ENCODE results near the gene SLC4A8. TPM values are rescaled to one million over a fixed set of nuclear protein-coding genes. Genes with fewer than 3 reads are reported as not detected.

SLC4A8 gene
- total RNA-seq, 1 donor from 2014 or later, result 5.2 TPM

- Mint-ChIP-seq H3K9me3 (no peaks in the 10 kb centered on the region), H3K27ac (no peak overlapping the region), H3K27me3 (no peaks in the 10 kb centered on the region), H3K4me3 (no peak overlapping the region), H3K36me3 (ENCODE audit: low read depth) (no peaks in the 10 kb centered on the region), H3K4me1 (peaks cover 21% of the 10 kb centered on the region)
- ChIA-PET POLR2A (no interaction called here), CTCF (no interaction called here)
- intact Hi-C loops (cut with micrococcal nuclease), result no loop called here
- ATAC-seq (ENCODE audit: low read depth), result no peak
- TF ChIP-seq, protein P1, sequence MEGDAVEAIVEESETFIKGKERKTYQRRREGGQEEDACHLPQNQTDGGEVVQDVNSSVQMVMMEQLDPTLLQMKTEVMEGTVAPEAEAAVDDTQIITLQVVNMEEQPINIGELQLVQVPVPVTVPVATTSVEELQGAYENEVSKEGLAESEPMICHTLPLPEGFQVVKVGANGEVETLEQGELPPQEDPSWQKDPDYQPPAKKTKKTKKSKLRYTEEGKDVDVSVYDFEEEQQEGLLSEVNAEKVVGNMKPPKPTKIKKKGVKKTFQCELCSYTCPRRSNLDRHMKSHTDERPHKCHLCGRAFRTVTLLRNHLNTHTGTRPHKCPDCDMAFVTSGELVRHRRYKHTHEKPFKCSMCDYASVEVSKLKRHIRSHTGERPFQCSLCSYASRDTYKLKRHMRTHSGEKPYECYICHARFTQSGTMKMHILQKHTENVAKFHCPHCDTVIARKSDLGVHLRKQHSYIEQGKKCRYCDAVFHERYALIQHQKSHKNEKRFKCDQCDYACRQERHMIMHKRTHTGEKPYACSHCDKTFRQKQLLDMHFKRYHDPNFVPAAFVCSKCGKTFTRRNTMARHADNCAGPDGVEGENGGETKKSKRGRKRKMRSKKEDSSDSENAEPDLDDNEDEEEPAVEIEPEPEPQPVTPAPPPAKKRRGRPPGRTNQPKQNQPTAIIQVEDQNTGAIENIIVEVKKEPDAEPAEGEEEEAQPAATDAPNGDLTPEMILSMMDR (IDR thresholded peaks at IDR 0.05), result no peak
- DNase-seq, result no peak
Measured at GRCh38 chr12:51434305-51434704, 9.7 kb downstream of the SLC4A8 start.

- Mint-ChIP-seq H3K9me3 (no peaks in the 10 kb centered on the region), H3K27ac (no peak overlapping the region), H3K4me3 (no peak overlapping the region), H3K4me1 (peaks cover 4% of the 10 kb centered on the region), H3K36me3 (ENCODE audit: low read depth) (no peaks in the 10 kb centered on the region), H3K27me3 (no peaks in the 10 kb centered on the region)
- intact Hi-C loops (cut with micrococcal nuclease), result no loop called here
- ATAC-seq (ENCODE audit: low read depth) (no peak), DNase-seq (no peak)
- ChIA-PET POLR2A (no interaction called here), CTCF (interaction anchor here (0.7 kb wide), 1 partner anchor 1677 kb away, joined by 3 read pairs; no protein-coding TSS in a partner anchor)
- TF ChIP-seq, protein P1 (IDR thresholded peaks at IDR 0.05), result no peak
Measured at GRCh38 chr12:51437431-51437830, 12.8 kb downstream of the SLC4A8 start.

DNA sequence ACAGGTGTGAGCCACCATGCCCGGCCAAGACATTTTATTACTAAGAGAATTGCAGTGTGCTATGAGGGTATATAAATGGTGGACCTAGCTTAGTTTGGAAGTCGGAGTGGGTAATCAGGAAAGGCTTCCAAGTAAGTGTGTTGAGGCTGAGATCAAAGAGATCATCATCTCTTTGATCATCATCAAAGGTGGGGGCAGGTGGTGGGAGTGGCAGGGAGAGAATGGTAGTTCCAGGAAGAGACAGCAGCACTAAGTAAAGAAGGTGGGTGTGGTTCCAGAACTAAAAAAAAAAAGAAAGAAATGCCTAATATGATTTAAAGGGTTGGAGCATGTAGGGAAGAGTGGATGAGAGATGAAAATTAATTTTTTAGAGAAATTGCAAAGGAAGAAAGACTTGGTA is 14.7 kb downstream of the SLC4A8 start:
- no peak overlapping the region for H3K27ac Mint-ChIP-seq
- CTCF ChIA-PET, result no interaction called here

DNA sequence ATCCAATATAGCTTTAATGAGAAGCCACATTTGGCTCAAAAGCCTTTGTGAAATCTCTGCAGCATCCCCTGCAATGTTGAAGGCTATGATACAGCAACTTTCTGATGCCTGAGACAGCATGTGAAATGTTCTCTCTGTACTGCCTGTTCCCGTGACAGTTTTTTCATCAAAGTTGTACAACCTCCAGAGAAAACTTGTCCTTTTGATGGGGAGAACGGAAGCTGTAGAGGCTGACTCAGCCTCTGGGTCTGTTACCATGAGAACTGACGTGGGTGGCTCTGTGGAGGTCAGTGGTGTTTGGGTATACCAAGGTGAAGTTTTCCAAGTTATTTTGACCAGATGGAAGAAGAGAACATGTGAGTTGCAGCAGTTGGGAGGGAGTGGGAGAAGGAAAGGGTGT is 17.0 kb downstream of the SLC4A8 start:
- no peak overlapping the region for H3K4me3 Mint-ChIP-seq
- H3K4me1 Mint-ChIP-seq, result no peaks in the 10 kb centered on the region
- no peak for ATAC-seq (ENCODE audit: low read depth)
- H3K27ac Mint-ChIP-seq, result no peak overlapping the region
- H3K27me3 Mint-ChIP-seq, result no peaks in the 10 kb centered on the region
- TF ChIP-seq, protein P1 (IDR thresholded peaks at IDR 0.05), result no peak
- H3K36me3 Mint-ChIP-seq (ENCODE audit: low read depth), result no peaks in the 10 kb centered on the region
- ChIA-PET POLR2A (no interaction called here), CTCF (no interaction called here)
- DNase-seq, result no peak
- H3K9me3 Mint-ChIP-seq, result no peaks in the 10 kb centered on the region
- intact Hi-C loops (cut with micrococcal nuclease), result no loop called here

More for the DNA sequence above, 14.7 kb downstream of the SLC4A8 start:
- DNase-seq (no peak), ATAC-seq (ENCODE audit: low read depth) (no peak)
- Mint-ChIP-seq H3K4me3 (no peak overlapping the region), H3K27me3 (no peaks in the 10 kb centered on the region), H3K36me3 (ENCODE audit: low read depth) (no peaks in the 10 kb centered on the region), H3K9me3 (no peaks in the 10 kb centered on the region), H3K4me1 (no peaks in the 10 kb centered on the region)
- TF ChIP-seq, protein P1 (IDR thresholded peaks at IDR 0.05), result no peak
- intact Hi-C loops (cut with micrococcal nuclease), result no loop called here
- POLR2A ChIA-PET, result no interaction called here

DNA sequence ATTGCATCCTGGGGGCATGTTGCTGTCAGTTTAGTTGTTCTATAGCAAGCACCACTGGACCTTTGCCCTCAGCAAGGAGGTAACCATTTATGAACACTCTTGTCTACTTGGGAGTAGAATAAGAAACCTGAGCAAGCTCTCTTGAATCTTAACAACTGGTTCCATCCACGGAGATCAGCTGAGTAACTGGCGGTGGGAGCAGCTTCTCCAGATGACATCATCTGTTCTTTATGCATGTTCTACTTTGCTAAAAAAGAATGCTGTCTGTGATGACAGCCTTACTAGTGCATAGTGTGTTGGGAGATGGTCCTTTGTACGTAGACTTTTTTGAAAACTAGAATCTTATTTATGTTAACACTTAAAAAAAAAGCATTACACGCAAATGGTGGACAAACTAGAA is 17.7 kb downstream of the SLC4A8 start:
- Mint-ChIP-seq H3K4me3 (no peak overlapping the region), H3K4me1 (no peaks in the 10 kb centered on the region), H3K9me3 (no peaks in the 10 kb centered on the region), H3K27me3 (no peaks in the 10 kb centered on the region), H3K27ac (no peak overlapping the region), H3K36me3 (ENCODE audit: low read depth) (no peaks in the 10 kb centered on the region)
- TF ChIP-seq, protein P1 (IDR thresholded peaks at IDR 0.05), result no peak
- no peak for DNase-seq
- POLR2A ChIA-PET, result no interaction called here
- intact Hi-C loops (cut with micrococcal nuclease), result no loop called here
- ATAC-seq (ENCODE audit: low read depth), result no peak
- CTCF ChIA-PET, result no interaction called here

Data from activated B cell treated with CpG ODN at 0.5 μM for 24 hours (primary cell).